IMR-90 (cell line): ENCODE measurements around the gene TSTD2. TPM values are rescaled to one million over a fixed set of nuclear protein-coding genes. Genes with fewer than 3 reads are reported as not detected.

ENCODE experiments used
- ATAC-seq: fragments of 200-7000 bp; cut with Tn5 transposase; 2 replicates; pipeline ENCODE4 v1.9.1; 2020; ENCODE audit warnings: low read depth, mild to moderate bottlenecking, moderate library complexity
- BruUV-seq: library from RNA; stranded (reverse); fragments of 400-500 nt; replicated peaks from 2 replicates; lab custom pipeline; 2021; lab: Mats Ljungman, UMichigan
- CTCF ChIA-PET: fragments of 300-600 bp; formaldehyde crosslinking; extraction: SDS; loops from one replicate; lab custom pipeline; 2021; ENCODE audit warnings: antibody characterized with exemption; lab: Yijun Ruan, JAX
- POLR2A ChIA-PET: fragments of 300-600 bp; sonication (Branson Sonifier 250); formaldehyde crosslinking; loops from one replicate; lab custom pipeline; 2022; ENCODE audit warnings: antibody characterized with exemption; ENCODE audit not compliant: unreplicated experiment; lab: Charles Lee
- DNase-seq: peaks from one replicate; pipeline ENCODE4 v3.0.0; 2013
- H2AFZ ChIP-seq: replicated peaks from 2 replicates; pipeline ENCODE3; 2013; ENCODE audit warnings: low read length, mild to moderate bottlenecking; ENCODE audit not compliant: poor library complexity
- H2AK5ac ChIP-seq: 2 replicates; pipeline ENCODE4 v1.6.1; 2013; ENCODE audit warnings: low read depth, low read length, inconsistent platforms
- H2AK9ac ChIP-seq: replicated peaks from 2 replicates; pipeline ENCODE3; 2013; ENCODE audit warnings: mild to moderate bottlenecking, low read depth, low read length, moderate library complexity; ENCODE audit not compliant: poor library complexity
- H2BK120ac ChIP-seq: 2 replicates; pipeline ENCODE4 v1.6.1; 2013; ENCODE audit warnings: low read depth, low read length, inconsistent platforms
- H2BK15ac ChIP-seq: 3 replicates; pipeline ENCODE4 v1.6.1; 2013; ENCODE audit warnings: low read depth, low read length, inconsistent platforms
- H2BK20ac ChIP-seq: 2 replicates; pipeline ENCODE4 v1.6.1; 2013; ENCODE audit warnings: low read depth, mild to moderate bottlenecking, inconsistent platforms, low read length, moderate library complexity
- H2BK5ac ChIP-seq: 2 replicates; pipeline ENCODE4 v1.6.1; 2013; ENCODE audit warnings: mild to moderate bottlenecking, low read depth, low read length, inconsistent platforms; ENCODE audit not compliant: poor library complexity, severe bottlenecking
- H3K14ac ChIP-seq: replicated peaks from 2 replicates; pipeline ENCODE4 v1.6.1; 2013; ENCODE audit warnings: low read depth, low read length, inconsistent platforms
- H3K18ac ChIP-seq: 2 replicates; pipeline ENCODE4 v1.6.1; 2013; ENCODE audit warnings: low read depth, low read length, control low read depth
- H3K23ac ChIP-seq: 2 replicates; pipeline ENCODE4 v1.6.1; 2013; ENCODE audit warnings: low read depth, low read length, inconsistent platforms
- H3K27ac ChIP-seq: 2 replicates; pipeline ENCODE4 v1.5.1; 2013; ENCODE audit warnings: mild to moderate bottlenecking, control low read depth, low read length; ENCODE audit not compliant: insufficient read depth
- H3K27me3 ChIP-seq: 2 replicates; pipeline ENCODE4 v1.6.1; 2013; ENCODE audit warnings: low read length; ENCODE audit not compliant: control insufficient read depth, insufficient read depth
- H3K36me3 ChIP-seq: 2 replicates; pipeline ENCODE4 v1.6.1; 2013; ENCODE audit warnings: low read length, mixed read lengths; ENCODE audit not compliant: control insufficient read depth, insufficient read depth
- H3K4ac ChIP-seq: 2 replicates; pipeline ENCODE4 v1.6.1; 2013; ENCODE audit warnings: low read depth, low read length, inconsistent platforms
- H3K4me1 ChIP-seq: 2 replicates; pipeline ENCODE4 v1.6.1; 2013; ENCODE audit warnings: low read length, mixed read lengths; ENCODE audit not compliant: control insufficient read depth, insufficient read depth
- H3K4me2 ChIP-seq: 2 replicates; pipeline ENCODE4 v1.6.1; 2013; ENCODE audit warnings: low read depth, mild to moderate bottlenecking, control low read depth, low read length, moderate library complexity
- H3K4me3 ChIP-seq: 2 replicates; pipeline ENCODE4 v1.5.1; 2013; ENCODE audit warnings: low read depth, mild to moderate bottlenecking, control low read depth, low read length, moderate library complexity; ENCODE audit not compliant: insufficient read depth
- H3K56ac ChIP-seq: 2 replicates; pipeline ENCODE4 v1.6.1; 2013; ENCODE audit warnings: low read length, inconsistent platforms; ENCODE audit not compliant: insufficient read depth; ENCODE audit errors: extremely low read depth
- H3K79me1 ChIP-seq, 2 experiments: 2 replicates each; pipeline ENCODE4 v1.6.1; 2013; ENCODE audit warnings: low read length in 2 of 2, inconsistent platforms in 1 of 2, low read depth in 1 of 2
- H3K9ac ChIP-seq: 2 replicates; pipeline ENCODE4 v1.6.1; 2013; ENCODE audit warnings: low read depth, low read length, control low read depth
- H3K9me1 ChIP-seq: 2 replicates; pipeline ENCODE4 v1.6.1; 2013; ENCODE audit warnings: low read length, inconsistent platforms; ENCODE audit not compliant: insufficient read depth
- H3K9me3 ChIP-seq: 2 replicates; pipeline ENCODE4 v1.6.1; 2013; ENCODE audit warnings: low read length; ENCODE audit not compliant: control insufficient read depth, insufficient read depth
- H4K20me1 ChIP-seq: 2 replicates; pipeline ENCODE4 v1.6.1; 2013; ENCODE audit warnings: low read length, inconsistent platforms; ENCODE audit not compliant: insufficient read depth
- H4K5ac ChIP-seq: 2 replicates; pipeline ENCODE4 v1.6.1; 2013; ENCODE audit warnings: mild to moderate bottlenecking, low read depth, low read length, control low read depth
- H4K8ac ChIP-seq, 2 experiments: 2 replicates each; pipeline ENCODE4 v1.6.1; 2013; ENCODE audit warnings: low read depth in 2 of 2, low read length in 2 of 2, control low read depth in 1 of 2, inconsistent platforms in 1 of 2
- H4K91ac ChIP-seq: 2 replicates; pipeline ENCODE4 v1.6.1; 2013; ENCODE audit warnings: low read depth, low read length, inconsistent platforms; ENCODE audit not compliant: insufficient read depth
- BHLHE40 ChIP-seq: fragments of 150-350 bp; IDR thresholded peaks from 2 replicates; pipeline ENCODE4 v1.6.1; 2016; ENCODE audit warnings: mild to moderate bottlenecking, low read depth, low read length
- CEBPB ChIP-seq: IDR thresholded peaks from 2 replicates; pipeline ENCODE4 v1.6.1; 2012; ENCODE audit warnings: low read depth, low read length, improper control_type of control experiment
- CHD1 ChIP-seq: IDR thresholded peaks from 2 replicates; pipeline ENCODE4 v1.6.1; 2012; ENCODE audit warnings: low read depth, low read length, improper control_type of control experiment
- ELK1 ChIP-seq: fragments of 150-350 bp; IDR thresholded peaks from 2 replicates; pipeline ENCODE4 v1.6.1; 2016; ENCODE audit warnings: low read depth, mild to moderate bottlenecking, low read length, moderate library complexity, borderline replicate concordance
- FOS ChIP-seq: fragments of 150-350 bp; IDR thresholded peaks from 2 replicates; pipeline ENCODE4 v1.6.1; 2016; ENCODE audit warnings: low read depth, low read length
- MAFK ChIP-seq: IDR thresholded peaks from 2 replicates; pipeline ENCODE4 v1.6.1; 2012; ENCODE audit warnings: low read depth, low read length, improper control_type of control experiment
- MAZ ChIP-seq: IDR thresholded peaks from 2 replicates; pipeline ENCODE4 v1.6.1; 2012; ENCODE audit warnings: low read depth, mild to moderate bottlenecking, low read length, improper control_type of control experiment, moderate library complexity, borderline replicate concordance
- MXI1 ChIP-seq: IDR thresholded peaks from 2 replicates; pipeline ENCODE4 v1.6.1; 2012; ENCODE audit warnings: low read depth, mild to moderate bottlenecking, low read length, moderate library complexity, borderline replicate concordance
- NFE2L2 ChIP-seq: fragments of 150-350 bp; IDR thresholded peaks from 2 replicates; pipeline ENCODE4 v1.6.1; 2016; ENCODE audit warnings: low read depth, mild to moderate bottlenecking, low read length
- POLR2A ChIP-seq: IDR thresholded peaks from 2 replicates; pipeline ENCODE4 v1.6.1; 2012; ENCODE audit warnings: mild to moderate bottlenecking, low read depth, low read length
- RAD21 ChIP-seq: IDR thresholded peaks from 2 replicates; pipeline ENCODE4 v1.6.1; 2012; ENCODE audit warnings: low read length, improper control_type of control experiment
- RCOR1 ChIP-seq: IDR thresholded peaks from 2 replicates; pipeline ENCODE4 v1.6.1; 2012; ENCODE audit warnings: mild to moderate bottlenecking, low read length, improper control_type of control experiment; ENCODE audit not compliant: insufficient replicate concordance
- RFX5 ChIP-seq: IDR thresholded peaks from 2 replicates; pipeline ENCODE4 v1.8.0; 2012; ENCODE audit warnings: low read depth, mild to moderate bottlenecking, low read length, moderate library complexity
- SMC3 ChIP-seq: fragments of 150-350 bp; IDR thresholded peaks from 2 replicates; pipeline ENCODE4 v1.6.1; 2016; ENCODE audit warnings: low read depth, mild to moderate bottlenecking, antibody characterized with exemption, low read length, moderate library complexity
- USF2 ChIP-seq: fragments of 150-350 bp; IDR thresholded peaks from 2 replicates; pipeline ENCODE4 v1.6.1; 2017; ENCODE audit warnings: mild to moderate bottlenecking, antibody characterized with exemption, low read length, low read depth
- dilution Hi-C: fragments of 300-500 bp; cut with HindIII; formaldehyde crosslinking; loops from one replicate; pipeline ENCODE4 v1.14.3; 2018; ENCODE audit warnings: low sequenced_read_pairs; ENCODE audit not compliant: unreplicated experiment
- in situ Hi-C: fragments of 300-500 bp; cut with MboI; formaldehyde crosslinking; loops from 3 replicates; pipeline ENCODE4 v1.14.3; 2019; ENCODE audit warnings: low sequenced_read_pairs, inconsistent platforms, mixed read lengths
- intact Hi-C: fragments of 100-400 bp; cut with micrococcal nuclease; formaldehyde crosslinking; loops from 2 replicates; pipeline ENCODE4 v1.10.0; 2022
- polyA plus RNA-seq, 3 experiments: library from polyadenylated mRNA; depleted of rRNA; stranded (reverse); fragments of >200 nt; gene quantifications; 2 replicates each; pipeline ENCODE4 v1.2.3, GENCODE V29; 2012; ENCODE audit warnings: low replicate concordance in 1 of 3
- total RNA-seq: library from RNA; depleted of rRNA; stranded (reverse); fragments of >200 nt; gene quantifications from 2 replicates; pipeline ENCODE4 v1.2.3, GENCODE V29; 2012
- TF ChIP-seq, protein P1 (sequence below): conservative IDR thresholded peaks from 2 replicates; pipeline ENCODE4 v1.5.1; 2012; ENCODE audit warnings: mild to moderate bottlenecking, low read depth, low read length, improper control_type of control experiment

Gene TSTD2
- total and polyA plus RNA-seq, 2 of the 4 experiments (the other 2 are of a cell fraction), result 11.2 to 16.3 TPM

- no peak for TF ChIP-seq ELK1
- TF ChIP-seq RAD21, result no peak
- TF ChIP-seq FOS, result no peak
- no peak for TF ChIP-seq CEBPB
- no peak for TF ChIP-seq RFX5
- no peak for TF ChIP-seq MAZ
- no peak for TF ChIP-seq BHLHE40
- TF ChIP-seq CHD1, result no peak
- TF ChIP-seq RCOR1, result no peak
- TF ChIP-seq NFE2L2, result no peak
- TF ChIP-seq POLR2A, result no peak
- TF ChIP-seq SMC3, result no peak
- TF ChIP-seq MAFK, result no peak
- TF ChIP-seq, protein P1, sequence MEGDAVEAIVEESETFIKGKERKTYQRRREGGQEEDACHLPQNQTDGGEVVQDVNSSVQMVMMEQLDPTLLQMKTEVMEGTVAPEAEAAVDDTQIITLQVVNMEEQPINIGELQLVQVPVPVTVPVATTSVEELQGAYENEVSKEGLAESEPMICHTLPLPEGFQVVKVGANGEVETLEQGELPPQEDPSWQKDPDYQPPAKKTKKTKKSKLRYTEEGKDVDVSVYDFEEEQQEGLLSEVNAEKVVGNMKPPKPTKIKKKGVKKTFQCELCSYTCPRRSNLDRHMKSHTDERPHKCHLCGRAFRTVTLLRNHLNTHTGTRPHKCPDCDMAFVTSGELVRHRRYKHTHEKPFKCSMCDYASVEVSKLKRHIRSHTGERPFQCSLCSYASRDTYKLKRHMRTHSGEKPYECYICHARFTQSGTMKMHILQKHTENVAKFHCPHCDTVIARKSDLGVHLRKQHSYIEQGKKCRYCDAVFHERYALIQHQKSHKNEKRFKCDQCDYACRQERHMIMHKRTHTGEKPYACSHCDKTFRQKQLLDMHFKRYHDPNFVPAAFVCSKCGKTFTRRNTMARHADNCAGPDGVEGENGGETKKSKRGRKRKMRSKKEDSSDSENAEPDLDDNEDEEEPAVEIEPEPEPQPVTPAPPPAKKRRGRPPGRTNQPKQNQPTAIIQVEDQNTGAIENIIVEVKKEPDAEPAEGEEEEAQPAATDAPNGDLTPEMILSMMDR, result no peak
- TF ChIP-seq MXI1, result no peak
- no peak for TF ChIP-seq USF2
- dilution Hi-C loops, result no loop called here
- intact Hi-C loops, result no loop called here
Measured at GRCh38 chr9:97645720-97646119, 12.6 kb upstream of the TSTD2 start.

More at GRCh38 chr9:97645720-97646119, 12.6 kb upstream of the TSTD2 start:
- Histone ChIP-seq H2AFZ (no peak overlapping the region), H3K36me3 (peaks cover 24% of the 10 kb centered on the region), H2BK5ac (no peak overlapping the region), H3K56ac (no peak overlapping the region), H3K4me2 (no peak overlapping the region), H3K4me1 (no peaks in the 10 kb centered on the region), H3K14ac (no peak overlapping the region), H2BK120ac (no peak overlapping the region), H3K9ac (no peak overlapping the region), H3K4me3 (no peak overlapping the region), H4K5ac (no peak overlapping the region), H3K27me3 (no peaks in the 10 kb centered on the region), H2AK5ac (no peak overlapping the region), H2AK9ac (no peak overlapping the region), H4K20me1 (peaks cover 1% of the 10 kb centered on the region; the same call in 1 of the 2 replicates), H4K91ac (no peak overlapping the region), H3K18ac (no peak overlapping the region), H2BK15ac (no peak overlapping the region), H3K9me1 (peaks cover 3% of the 10 kb centered on the region; the same call in 1 of the 2 replicates), H3K4ac (no peak overlapping the region), H2BK20ac (no peak overlapping the region), H4K8ac (no peak overlapping the region), H3K27ac (no peak overlapping the region), H3K79me1 (peaks cover 13 to 27% of the 10 kb centered on the region in 2 experiments), H3K23ac (no peak overlapping the region), H3K9me3 (no peaks in the 10 kb centered on the region)
- no TSS peak for BruUV-seq
- POLR2A ChIA-PET, result interaction anchor here (0.7 kb wide), 1 partner anchor 12 kb away, joined by 4 read pairs; the partner anchor contains the start of genes NCBP1 and TSTD2
- CTCF ChIA-PET, result interaction anchor here (0.7 to 1.8 kb wide), 2 partner anchors 10 to 47 kb away, joined by 3 to 6 read pairs; no protein-coding TSS in a partner anchor
- ATAC-seq (no peak), DNase-seq (no peak)
- in situ Hi-C loops, result no loop called here
